Prostate gland (tissue), 2 donors: Measurements from ENCODE around the gene PPP1R1B. TPM values are rescaled to one million over a fixed set of nuclear protein-coding genes. Genes with fewer than 3 reads are reported as not detected.

Experiments used
- DNase-seq: peaks from one replicate; pipeline ENCODE4 v3.0.0-alpha.2; 2019; ENCODE audit warnings: low spot score
- H3K27ac ChIP-seq, 2 donors: fragments of 200-600 bp; sonication (generic); 2 replicates each; pipeline ENCODE4 v1.5.1; 2017 to 2019
- H3K27me3 ChIP-seq: fragments of 200-600 bp; sonication (generic); replicated peaks from 2 replicates; pipeline ENCODE4 v1.5.1; 2019; ENCODE audit not compliant: insufficient read depth
- H3K36me3 ChIP-seq, 2 donors: fragments of 200-600 bp; sonication (generic); 1 replicate in 1 of 2; 2 replicates in 1 of 2; pipeline versions ENCODE4 v1.5.1 to v1.8.1; 2017 to 2019
- H3K4me1 ChIP-seq: fragments of 200-600 bp; sonication (generic); replicated peaks from 2 replicates; pipeline ENCODE4 v1.5.1; 2019
- H3K4me3 ChIP-seq, 2 donors: fragments of 200-600 bp; sonication (generic); 2 replicates each; pipeline ENCODE4 v1.5.1; 2017 to 2019
- H3K9me3 ChIP-seq: fragments of 200-600 bp; sonication (generic); 2 replicates; pipeline ENCODE4 v1.5.1; 2017
- CTCF ChIP-seq, 4 experiments: fragments of 200-600 bp in 2 of 4; fragments of 450-650 bp in 2 of 4; sonication (generic) in 2 of 4; IDR thresholded peaks; 1 replicate in 3 of 4; 2 replicates in 1 of 4; pipeline ENCODE4 v1.5.1; 2016 to 2019; ENCODE audit warnings: antibody characterized with exemption in 4 of 4, mild to moderate bottlenecking in 2 of 4, moderate library complexity in 2 of 4
- POLR2A ChIP-seq: fragments of 450-650 bp; IDR thresholded peaks from one replicate; pipeline ENCODE4 v1.6.1; 2016; ENCODE audit warnings: antibody characterized with exemption, mild to moderate bottlenecking
- POLR2AphosphoS5 ChIP-seq: sonication (generic); formaldehyde crosslinking; IDR thresholded peaks from one replicate; pipeline ENCODE4 v1.6.1; 2017; ENCODE audit warnings: antibody characterized with exemption
- WGBS: methylation state at CpG from one replicate; pipeline ENCODE4 v1.1.5; 2018; 5-methylcytosine and 5-hydroxymethylcytosine counted together
- intact Hi-C: fragments of 100-400 bp; cut with DNase I; formaldehyde crosslinking; loops from one replicate; pipeline ENCODE4 v1.14.2; 2022
- total RNA-seq, 2 donors: library from RNA; depleted of rRNA; stranded (reverse); fragments of >200 nt; gene quantifications; one replicate each; pipeline ENCODE4 v1.1.0, GENCODE V29; 2016

The PPP1R1B gene
- total RNA-seq, 2 donors from 2014 or later: 69.0 to 108 TPM

- Histone ChIP-seq H3K27me3 (no peaks in the 10 kb centered on the region), H3K4me3 (no peak overlapping the region)
- 62% methylated on average over 6 of the region's 6 CpGs for WGBS
Measured at GRCh38 chr17:39615434-39615833, 11.3 kb upstream of the PPP1R1B start.

GRCh38 chr17:39617100-39617445 lies 9.7 kb upstream of the PPP1R1B start:
- intact Hi-C loops: no loop called here
- H3K36me3 ChIP-seq: no peaks in the 10 kb centered on the region
- H3K4me3 ChIP-seq: no peak overlapping the region
- WGBS: 79% methylated on average over 3 of the region's 3 CpGs
- no peaks in the 10 kb centered on the region for H3K27me3 ChIP-seq
- TF ChIP-seq POLR2A: no peak
- TF ChIP-seq POLR2AphosphoS5: no peak
- TF ChIP-seq CTCF (IDR thresholded peaks at IDR 0.05): no peak
- H3K4me1 ChIP-seq: peaks cover 9% of the 10 kb centered on the region
- H3K9me3 ChIP-seq: no peaks in the 10 kb centered on the region
- no peak for DNase-seq
- H3K27ac ChIP-seq: no peak overlapping the region

More at GRCh38 chr17:39615434-39615833, 11.3 kb upstream of the PPP1R1B start:
- H3K4me1 ChIP-seq: peaks cover 9% of the 10 kb centered on the region
- intact Hi-C loops: no loop called here
- H3K27ac ChIP-seq: no peak overlapping the region
- TF ChIP-seq CTCF (IDR thresholded peaks at IDR 0.05) (no peak), POLR2AphosphoS5 (no peak), POLR2A (no peak)
- H3K9me3 ChIP-seq: no peaks in the 10 kb centered on the region
- no peak for DNase-seq
- H3K36me3 ChIP-seq: no peaks in the 10 kb centered on the region

- Histone ChIP-seq H3K36me3 (no peaks in the 10 kb centered on the region), H3K4me1 (peaks cover 9% of the 10 kb centered on the region), H3K27ac (peak overlapping the region; percentile 55 to 72), H3K9me3 (no peaks in the 10 kb centered on the region), H3K4me3 (peak overlapping the region; percentile 44 to 60), H3K27me3 (no peaks in the 10 kb centered on the region)
- peak; percentile 69 for DNase-seq
- TF ChIP-seq POLR2AphosphoS5: peak; percentile 18
- no peak for TF ChIP-seq CTCF (IDR thresholded peaks at IDR 0.05)
- intact Hi-C loops: no loop called here
- WGBS: 2% methylated on average over 68 of the region's 79 CpGs
Measured at GRCh38 chr17:39617446-39618245, 9.1 kb upstream of the PPP1R1B start.

GRCh38 chr17:39618246-39618913 lies 8.4 kb upstream of the PPP1R1B start:
- DNase-seq: no peak
- TF ChIP-seq CTCF (IDR thresholded peaks at IDR 0.05) (no peak), POLR2AphosphoS5 (no peak), POLR2A (no peak)
- Histone ChIP-seq H3K4me3 (peak overlapping the region; percentile 44 to 60), H3K9me3 (no peaks in the 10 kb centered on the region), H3K27ac (peak overlapping the region; percentile 55 to 72), H3K4me1 (peaks cover 9% of the 10 kb centered on the region), H3K27me3 (no peaks in the 10 kb centered on the region), H3K36me3 (no peaks in the 10 kb centered on the region)
- WGBS: 3% methylated on average over 33 of the region's 33 CpGs
- intact Hi-C loops: no loop called here
